ENCODE measurements around the gene MAMSTR.
A peak's percentile ranks its signal among the peaks of the same experiment; 100 is the strongest.

MAMSTR gene

GRCh38 chr19:48755084-48755641 is 35.6 kb upstream of the MAMSTR start, which contains the start of gene FGF21:
Gene FGF21, plus strand, starts transcription at chr19:48755524. Its CDS starts 713 bp downstream, at chr19:48756237.
- peaks cover 8% of the 10 kb centered on the region for H3K4me1 ChIP-seq (ENCODE audit: control insufficient read depth, insufficient read depth, low read length)
- H3K36me3 ChIP-seq (ENCODE audit: control insufficient read depth, insufficient read depth, low read length): peaks cover 12% of the 10 kb centered on the region

GRCh38 chr19:48752496-48753365 is 33.2 kb upstream of the MAMSTR start, which contains the start of gene FUT1:
Gene FUT1, minus strand, starts transcription at chr19:48752641. Its CDS starts 1,360 bp downstream, at chr19:48751281.
- Histone ChIP-seq H3K9ac (ENCODE audit: low read depth, low read length) (peak within 1 kb of the TSS; percentile 70), H3K4me3 (ENCODE audit: low read depth, low read length) (peak within 1 kb of the TSS; percentile 92), H3K4me1 (ENCODE audit: control insufficient read depth, insufficient read depth, low read length) (peaks cover 8% of the 10 kb centered on the region), H3K27me3 (ENCODE audit: control insufficient read depth, insufficient read depth, low read length) (no peaks in the 10 kb centered on the region), H3K36me3 (ENCODE audit: control insufficient read depth, insufficient read depth, low read length) (peaks cover 18% of the 10 kb centered on the region), H3K9me3 (ENCODE audit: control insufficient read depth, insufficient read depth, low read length) (no peaks in the 10 kb centered on the region)

More at GRCh38 chr19:48755084-48755641, 35.6 kb upstream of the MAMSTR start, which contains the start of gene FGF21:
- Histone ChIP-seq H3K27me3 (ENCODE audit: control insufficient read depth, insufficient read depth, low read length) (no peaks in the 10 kb centered on the region), H3K9me3 (ENCODE audit: control insufficient read depth, insufficient read depth, low read length) (no peaks in the 10 kb centered on the region), H3K4me3 (ENCODE audit: low read depth, low read length) (no peak within 1 kb of the TSS), H3K9ac (ENCODE audit: low read depth, low read length) (peak within 1 kb of the TSS; percentile 24)

- Histone ChIP-seq H3K9ac (ENCODE audit: low read depth, low read length) (peak overlapping the region; percentile 70), H3K4me3 (ENCODE audit: low read depth, low read length) (peak overlapping the region; percentile 92), H3K27me3 (ENCODE audit: control insufficient read depth, insufficient read depth, low read length) (no peaks in the 10 kb centered on the region)
Observed at GRCh38 chr19:48751845-48752495, 32.4 kb upstream of the MAMSTR start.

DNA sequence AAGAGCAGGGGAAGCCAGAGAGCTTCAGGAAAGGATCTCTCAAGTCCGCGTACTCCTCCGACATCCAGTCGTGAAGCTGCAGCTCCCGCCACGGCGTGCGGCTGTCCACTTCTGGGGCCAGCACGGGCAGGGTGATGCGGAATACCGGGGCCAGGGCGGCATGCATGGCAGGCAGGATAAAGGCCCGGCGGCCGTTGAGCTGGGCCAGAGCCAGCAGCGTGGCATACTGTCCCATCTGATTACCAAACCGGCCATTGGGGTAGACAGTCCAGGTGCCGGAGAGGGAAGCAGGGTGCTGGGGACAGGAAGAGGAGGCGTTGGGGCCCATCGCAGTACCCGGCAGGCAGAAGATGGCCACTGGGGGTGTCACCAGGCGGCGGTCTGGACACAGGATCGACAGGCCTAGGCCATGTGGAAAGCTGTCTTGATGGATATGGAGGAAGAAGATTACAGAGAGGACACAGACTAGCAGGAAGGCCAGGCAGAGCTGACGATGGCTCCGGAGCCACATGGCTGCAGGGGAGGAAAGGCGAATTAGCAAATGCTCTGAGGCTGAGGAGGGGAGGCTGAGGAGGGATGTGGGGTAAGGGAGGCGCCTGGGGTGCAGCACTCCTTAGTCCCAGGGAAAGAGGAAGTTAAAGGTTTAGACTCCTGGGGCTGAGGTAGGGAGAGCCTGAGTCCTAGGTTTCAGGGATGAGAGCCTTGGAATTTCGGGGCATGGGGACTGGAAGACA is 31.4 kb upstream of the MAMSTR start:
- no peaks in the 10 kb centered on the region for H3K9me3 ChIP-seq (ENCODE audit: control insufficient read depth, insufficient read depth, low read length)
- H3K36me3 ChIP-seq (ENCODE audit: control insufficient read depth, insufficient read depth, low read length): peaks cover 18% of the 10 kb centered on the region
- no peak overlapping the region for H3K4me3 ChIP-seq (ENCODE audit: low read depth, low read length)
- no peak overlapping the region for H3K9ac ChIP-seq (ENCODE audit: low read depth, low read length)
- H3K27me3 ChIP-seq (ENCODE audit: control insufficient read depth, insufficient read depth, low read length): no peaks in the 10 kb centered on the region
- H3K4me1 ChIP-seq (ENCODE audit: control insufficient read depth, insufficient read depth, low read length): peaks cover 10% of the 10 kb centered on the region

More at GRCh38 chr19:48751845-48752495, 32.4 kb upstream of the MAMSTR start:
- Histone ChIP-seq H3K9me3 (ENCODE audit: control insufficient read depth, insufficient read depth, low read length) (no peaks in the 10 kb centered on the region), H3K36me3 (ENCODE audit: control insufficient read depth, insufficient read depth, low read length) (peaks cover 18% of the 10 kb centered on the region), H3K4me1 (ENCODE audit: control insufficient read depth, insufficient read depth, low read length) (peaks cover 8% of the 10 kb centered on the region)

DNA sequence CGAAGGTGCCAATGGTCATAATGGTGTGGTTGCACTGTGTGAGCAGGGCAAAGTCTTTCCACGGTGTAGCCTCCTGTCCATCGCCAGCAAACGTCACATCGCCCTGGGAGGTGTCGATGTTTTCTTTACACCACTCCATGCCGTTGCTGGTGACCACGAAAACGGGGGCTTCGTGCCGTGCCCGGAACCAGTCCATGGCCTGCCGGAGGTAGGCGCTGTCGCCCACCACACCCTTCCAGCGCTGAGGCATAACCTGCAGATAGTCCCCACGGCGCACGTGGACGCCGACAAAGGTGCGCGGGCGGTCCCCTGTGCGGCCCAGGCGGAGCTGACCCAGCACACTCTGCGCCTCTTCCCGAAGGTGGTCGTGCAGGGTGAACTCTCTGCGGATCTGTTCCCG is 30.8 kb upstream of the MAMSTR start:
- Histone ChIP-seq H3K9ac (ENCODE audit: low read depth, low read length) (no peak overlapping the region), H3K4me1 (ENCODE audit: control insufficient read depth, insufficient read depth, low read length) (peaks cover 9% of the 10 kb centered on the region), H3K36me3 (ENCODE audit: control insufficient read depth, insufficient read depth, low read length) (peaks cover 18% of the 10 kb centered on the region), H3K27me3 (ENCODE audit: control insufficient read depth, insufficient read depth, low read length) (no peaks in the 10 kb centered on the region), H3K4me3 (ENCODE audit: low read depth, low read length) (no peak overlapping the region), H3K9me3 (ENCODE audit: control insufficient read depth, insufficient read depth, low read length) (no peaks in the 10 kb centered on the region)

GRCh38 chr19:48749571-48750198 is 30.2 kb upstream of the MAMSTR start:
- Histone ChIP-seq H3K4me1 (ENCODE audit: control insufficient read depth, insufficient read depth, low read length) (peaks cover 9% of the 10 kb centered on the region), H3K9me3 (ENCODE audit: control insufficient read depth, insufficient read depth, low read length) (no peaks in the 10 kb centered on the region), H3K9ac (ENCODE audit: low read depth, low read length) (no peak overlapping the region), H3K4me3 (ENCODE audit: low read depth, low read length) (no peak overlapping the region), H3K36me3 (ENCODE audit: control insufficient read depth, insufficient read depth, low read length) (peaks cover 18% of the 10 kb centered on the region), H3K27me3 (ENCODE audit: control insufficient read depth, insufficient read depth, low read length) (no peaks in the 10 kb centered on the region)

GRCh38 chr19:48746738-48747575 is 27.4 kb upstream of the MAMSTR start, which contains the start of gene IZUMO1:
Gene IZUMO1, minus strand, starts transcription at chr19:48746909. Its CDS starts 1,050 bp downstream, at chr19:48745859.
- H3K9me3 ChIP-seq (ENCODE audit: control insufficient read depth, insufficient read depth, low read length): no peaks in the 10 kb centered on the region
- H3K9ac ChIP-seq (ENCODE audit: low read depth, low read length): peak within 1 kb of the TSS; percentile 6
- H3K36me3 ChIP-seq (ENCODE audit: control insufficient read depth, insufficient read depth, low read length): peaks cover 16% of the 10 kb centered on the region
- no peaks in the 10 kb centered on the region for H3K27me3 ChIP-seq (ENCODE audit: control insufficient read depth, insufficient read depth, low read length)
- peaks cover 9% of the 10 kb centered on the region for H3K4me1 ChIP-seq (ENCODE audit: control insufficient read depth, insufficient read depth, low read length)
- H3K4me3 ChIP-seq (ENCODE audit: low read depth, low read length): peak within 1 kb of the TSS; percentile 55

DNA sequence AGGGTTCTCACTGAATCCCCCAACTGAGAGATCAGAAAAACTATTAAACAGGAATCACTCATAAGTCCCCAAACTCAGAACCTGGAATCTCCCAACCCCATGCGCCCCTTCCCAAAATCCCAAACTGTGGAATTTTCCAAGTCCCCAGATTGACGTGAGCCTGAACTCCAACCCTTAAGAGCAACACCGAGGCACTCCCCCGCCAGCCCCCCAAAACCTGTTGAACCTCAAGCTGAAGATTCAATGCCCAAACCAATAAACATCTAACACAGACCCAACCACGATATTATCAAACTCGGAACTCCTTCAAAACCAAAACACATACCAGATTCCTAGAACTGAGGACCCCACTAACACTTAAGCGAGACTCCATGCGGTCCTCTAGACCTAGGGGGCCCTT is 26.6 kb upstream of the MAMSTR start:
- Histone ChIP-seq H3K9me3 (ENCODE audit: control insufficient read depth, insufficient read depth, low read length) (no peaks in the 10 kb centered on the region), H3K4me1 (ENCODE audit: control insufficient read depth, insufficient read depth, low read length) (peaks cover 6% of the 10 kb centered on the region), H3K36me3 (ENCODE audit: control insufficient read depth, insufficient read depth, low read length) (peaks cover 15% of the 10 kb centered on the region), H3K4me3 (ENCODE audit: low read depth, low read length) (peak overlapping the region; percentile 55), H3K27me3 (ENCODE audit: control insufficient read depth, insufficient read depth, low read length) (no peaks in the 10 kb centered on the region), H3K9ac (ENCODE audit: low read depth, low read length) (no peak overlapping the region)

GRCh38 chr19:48745208-48745995 is 25.9 kb upstream of the MAMSTR start:
- Histone ChIP-seq H3K9me3 (ENCODE audit: control insufficient read depth, insufficient read depth, low read length) (no peaks in the 10 kb centered on the region), H3K4me3 (ENCODE audit: low read depth, low read length) (peak overlapping the region; percentile 9)

DNA sequence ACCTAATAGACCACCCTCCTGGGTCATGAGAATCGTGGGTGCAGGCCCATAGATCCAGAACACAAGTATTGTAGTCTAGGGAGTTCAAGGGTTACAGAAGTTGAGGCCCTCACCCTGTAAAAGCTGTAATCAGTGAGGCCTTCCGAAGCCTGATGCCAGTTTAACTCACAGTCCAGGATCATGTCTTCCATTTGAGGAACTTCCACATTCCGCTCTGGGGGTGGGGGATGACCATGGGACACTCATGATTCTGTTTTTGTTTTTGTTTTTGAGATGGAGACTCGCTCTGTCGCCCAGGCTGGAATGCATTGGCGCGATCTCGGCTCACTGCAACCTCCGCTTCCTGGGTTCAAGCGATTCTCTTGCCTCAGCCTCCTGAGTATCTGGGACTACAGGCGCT is 22.6 kb upstream of the MAMSTR start:
- peak overlapping the region; percentile 24 for H3K4me3 ChIP-seq (ENCODE audit: low read depth, low read length)
- H3K4me1 ChIP-seq (ENCODE audit: control insufficient read depth, insufficient read depth, low read length): peaks cover 12% of the 10 kb centered on the region
- no peaks in the 10 kb centered on the region for H3K9me3 ChIP-seq (ENCODE audit: control insufficient read depth, insufficient read depth, low read length)
- no peaks in the 10 kb centered on the region for H3K36me3 ChIP-seq (ENCODE audit: control insufficient read depth, insufficient read depth, low read length)
- H3K9ac ChIP-seq (ENCODE audit: low read depth, low read length): no peak overlapping the region
- peaks cover 19% of the 10 kb centered on the region for H3K27me3 ChIP-seq (ENCODE audit: control insufficient read depth, insufficient read depth, low read length)

More at GRCh38 chr19:48745208-48745995, 25.9 kb upstream of the MAMSTR start:
- H3K4me1 ChIP-seq (ENCODE audit: control insufficient read depth, insufficient read depth, low read length): peaks cover 9% of the 10 kb centered on the region
- H3K36me3 ChIP-seq (ENCODE audit: control insufficient read depth, insufficient read depth, low read length): peaks cover 8% of the 10 kb centered on the region
- H3K9ac ChIP-seq (ENCODE audit: low read depth, low read length): no peak overlapping the region
- peaks cover 5% of the 10 kb centered on the region for H3K27me3 ChIP-seq (ENCODE audit: control insufficient read depth, insufficient read depth, low read length)

Data from iPS-15b (cell line).